GM13977 (cell line): Measurements from ENCODE around the gene KRT27.
"Not testable (repeated sequence)": the region's sequence is repeated elsewhere in the genome, so short reads cannot be mapped to it uniquely, and the experiment has no call there.

Experiments used
- DNase-seq: peaks from one replicate; pipeline ENCODE4 v3.0.0; 2012; ENCODE audit warnings: low spot score
- in situ Hi-C: fragments of 300-500 bp; cut with MboI; formaldehyde crosslinking; loops from one replicate; pipeline ENCODE4 v1.12.0; 2022; ENCODE audit warnings: low sequenced_read_pairs, low pct_unique_long_range_greater_than_20kb, mixed read lengths, inconsistent platforms; ENCODE audit not compliant: unreplicated experiment
- TF ChIP-seq, protein P1 (sequence below): IDR thresholded peaks from 2 replicates; pipeline ENCODE4 v1.5.1; 2012; ENCODE audit warnings: mild to moderate bottlenecking, control low read depth; ENCODE audit not compliant: insufficient read depth; ENCODE audit errors: extremely low read depth, missing control alignments

The KRT27 gene

DNA sequence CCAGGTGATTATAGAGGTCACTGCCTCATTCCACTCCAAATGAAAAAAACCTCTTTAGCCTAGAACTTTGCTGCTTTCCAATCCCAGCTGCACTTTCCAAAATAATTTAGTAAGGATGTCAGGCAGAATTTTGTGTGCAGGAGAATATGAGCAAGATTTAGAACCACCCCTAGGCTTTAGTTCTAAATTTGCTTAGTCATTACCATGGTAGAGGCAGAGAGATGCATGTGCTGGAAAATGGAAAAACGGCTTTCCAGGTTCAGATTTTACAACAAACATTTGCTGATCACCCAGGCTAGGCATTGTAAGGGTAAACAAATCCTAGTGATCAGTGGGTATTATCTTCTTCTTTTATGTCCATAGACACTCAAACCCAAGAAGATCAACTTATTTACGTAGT lies 16.7 kb downstream of the KRT27 start:
- in situ Hi-C loops, result no loop called here
- no peak for DNase-seq
- TF ChIP-seq, protein P1, sequence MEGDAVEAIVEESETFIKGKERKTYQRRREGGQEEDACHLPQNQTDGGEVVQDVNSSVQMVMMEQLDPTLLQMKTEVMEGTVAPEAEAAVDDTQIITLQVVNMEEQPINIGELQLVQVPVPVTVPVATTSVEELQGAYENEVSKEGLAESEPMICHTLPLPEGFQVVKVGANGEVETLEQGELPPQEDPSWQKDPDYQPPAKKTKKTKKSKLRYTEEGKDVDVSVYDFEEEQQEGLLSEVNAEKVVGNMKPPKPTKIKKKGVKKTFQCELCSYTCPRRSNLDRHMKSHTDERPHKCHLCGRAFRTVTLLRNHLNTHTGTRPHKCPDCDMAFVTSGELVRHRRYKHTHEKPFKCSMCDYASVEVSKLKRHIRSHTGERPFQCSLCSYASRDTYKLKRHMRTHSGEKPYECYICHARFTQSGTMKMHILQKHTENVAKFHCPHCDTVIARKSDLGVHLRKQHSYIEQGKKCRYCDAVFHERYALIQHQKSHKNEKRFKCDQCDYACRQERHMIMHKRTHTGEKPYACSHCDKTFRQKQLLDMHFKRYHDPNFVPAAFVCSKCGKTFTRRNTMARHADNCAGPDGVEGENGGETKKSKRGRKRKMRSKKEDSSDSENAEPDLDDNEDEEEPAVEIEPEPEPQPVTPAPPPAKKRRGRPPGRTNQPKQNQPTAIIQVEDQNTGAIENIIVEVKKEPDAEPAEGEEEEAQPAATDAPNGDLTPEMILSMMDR, result no peak

DNA sequence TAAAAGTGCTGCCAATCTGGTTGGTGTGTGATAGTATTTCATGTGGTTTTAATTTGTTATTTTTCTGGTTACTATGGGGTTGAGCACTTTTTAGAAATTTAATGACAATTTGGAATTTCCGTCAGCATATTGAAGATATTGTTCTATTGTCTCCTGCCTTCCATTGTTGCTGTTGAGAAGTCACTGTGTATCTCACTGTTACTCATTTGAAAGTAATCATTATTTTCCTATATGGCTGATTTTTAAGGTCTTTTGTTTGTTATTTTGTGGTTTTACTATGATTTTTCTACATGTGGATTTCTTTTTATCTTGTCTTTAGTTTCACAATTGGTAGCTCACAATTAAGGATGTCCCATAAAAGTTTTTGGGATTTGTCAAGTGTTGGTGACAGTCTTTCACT lies 18.6 kb downstream of the KRT27 start:
- TF ChIP-seq, protein P1, result no peak
- in situ Hi-C loops, result no loop called here
- no peak for DNase-seq

DNA sequence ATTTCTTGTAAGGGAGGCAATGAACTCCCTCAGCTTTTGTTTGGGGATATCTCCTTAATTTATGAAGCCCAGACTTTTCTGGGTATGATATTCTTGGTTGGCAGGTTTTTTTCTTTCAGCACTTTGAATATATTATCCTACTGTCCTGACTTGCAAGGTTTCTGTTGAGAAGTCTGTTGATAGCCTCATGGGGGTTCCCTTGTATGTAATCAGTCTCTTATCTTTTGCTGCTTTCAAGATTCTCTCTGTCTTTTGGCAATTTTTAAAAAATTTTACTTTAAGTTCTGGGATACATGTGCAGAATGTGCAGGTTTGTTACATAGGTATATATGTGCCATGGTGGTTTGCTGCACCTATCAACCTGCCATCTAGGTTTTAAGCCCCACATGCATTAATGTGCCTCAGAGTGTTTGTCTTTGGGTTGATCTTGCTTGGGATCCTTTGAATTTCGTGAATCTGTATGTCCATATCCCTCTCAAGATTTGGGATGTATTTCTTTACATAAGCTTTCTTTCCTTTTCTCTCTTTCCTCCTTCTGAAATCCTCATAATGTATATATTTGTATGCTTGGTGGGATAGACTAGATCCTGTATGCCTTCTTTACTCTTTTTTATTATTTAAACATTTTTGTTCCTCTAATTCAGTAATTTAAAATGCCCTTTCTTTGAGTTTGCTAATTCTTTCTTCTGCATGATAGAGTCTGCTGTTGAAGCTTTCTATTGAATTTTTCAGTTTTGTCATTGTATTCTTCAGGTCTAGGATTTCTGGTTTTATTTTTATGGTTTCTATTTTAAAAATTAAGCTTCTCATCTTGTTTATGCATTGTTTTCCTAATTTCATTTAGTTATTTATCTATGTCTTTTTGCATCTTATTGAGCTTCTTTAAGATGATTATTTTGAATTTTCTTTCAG lies 22.0 kb downstream of the KRT27 start:
- in situ Hi-C loops, result no loop called here
- TF ChIP-seq, protein P1, result no peak
- no peak for DNase-seq

DNA sequence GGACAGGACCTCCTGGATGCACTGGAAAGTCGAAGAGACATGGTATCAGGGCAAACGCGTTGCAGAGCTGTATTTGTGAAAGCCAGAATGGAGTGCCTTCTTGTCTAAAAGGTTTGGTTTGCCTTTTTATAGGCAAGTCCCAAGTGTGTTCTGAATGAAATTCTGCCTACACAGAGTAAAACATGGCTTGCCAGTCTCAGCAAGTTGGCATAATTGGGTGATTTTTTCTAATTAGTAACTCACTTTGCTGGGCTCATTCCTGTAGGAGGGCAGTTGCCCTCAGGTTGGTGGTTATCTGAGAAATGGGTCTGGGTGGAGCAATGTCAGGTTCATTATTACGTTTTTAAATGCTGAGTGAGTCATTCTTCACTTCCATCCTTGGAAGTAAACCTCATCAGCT lies 27.1 kb downstream of the KRT27 start, which contains the start of gene KRT25:
Gene KRT25 (minus strand): TSS at position 101 of the 400 bp plus-strand sequence. CDS start 60 bp downstream, at position 41.
- DNase-seq, result no peak
- in situ Hi-C loops, result no loop called here
- TF ChIP-seq, protein P1, result no peak

DNA sequence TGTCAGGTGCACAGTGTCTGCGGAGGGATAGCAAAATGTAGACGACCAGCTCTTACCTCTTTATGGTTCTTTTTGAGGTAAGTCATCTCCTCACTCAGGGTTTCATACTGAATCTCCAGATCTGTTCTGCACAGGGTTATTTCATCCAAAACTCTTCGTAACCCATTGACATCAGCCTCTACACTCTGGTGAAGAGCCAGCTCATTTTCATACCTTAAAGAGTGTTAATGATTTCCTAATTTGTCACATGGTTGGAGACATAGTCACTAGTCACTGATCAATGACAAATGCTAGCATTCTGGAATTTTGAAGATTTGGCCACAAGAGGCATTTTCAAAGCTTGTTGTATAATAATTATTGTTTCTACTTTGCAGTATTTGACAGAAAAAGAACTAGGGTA lies 28.5 kb downstream of the KRT27 start:
- DNase-seq, result no peak
- TF ChIP-seq, protein P1, result no peak
- in situ Hi-C loops, result no loop called here

DNA sequence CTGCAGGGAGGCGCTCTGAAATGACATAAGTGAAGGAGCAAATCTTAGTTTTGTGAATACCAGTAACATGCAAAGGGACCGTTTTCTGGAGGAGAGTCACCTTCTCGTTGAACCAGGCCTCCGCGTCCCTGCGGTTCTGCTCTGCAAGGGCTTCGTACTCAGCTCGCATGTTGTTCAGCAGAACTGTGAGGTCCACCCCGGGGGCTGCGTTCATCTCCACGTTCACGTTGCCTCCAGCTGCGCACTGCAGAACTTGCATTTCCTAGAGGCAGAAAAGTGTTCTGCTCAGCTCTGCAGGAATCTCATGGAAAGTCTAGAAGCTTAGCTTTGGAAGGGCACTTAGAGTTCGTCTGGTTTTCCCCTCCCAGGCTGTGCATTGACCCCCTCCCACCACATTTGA lies 31.3 kb downstream of the KRT27 start:
- in situ Hi-C loops, result no loop called here
- no peak for DNase-seq
- TF ChIP-seq, protein P1, result no peak

DNA sequence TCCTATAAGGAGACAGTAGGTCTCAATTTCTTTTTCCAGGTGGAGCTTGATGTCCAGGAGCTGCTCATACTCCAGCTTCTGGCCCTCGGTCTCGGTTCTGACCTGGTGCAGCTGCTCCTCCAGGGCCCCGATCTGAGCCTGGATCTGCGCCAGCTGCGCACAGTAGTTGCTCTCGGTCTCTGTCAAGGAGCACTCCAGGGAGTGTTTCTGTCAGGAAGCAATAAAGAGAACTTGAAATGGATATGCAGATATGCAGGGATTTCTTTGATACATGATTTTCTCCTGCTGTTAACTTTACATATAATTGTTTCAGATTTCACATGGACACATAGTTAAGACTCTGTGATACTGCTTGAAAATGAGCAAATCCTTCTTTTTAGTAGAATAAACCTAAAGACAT lies 32.0 kb downstream of the KRT27 start:
- TF ChIP-seq, protein P1, result no peak
- in situ Hi-C loops, result no loop called here
- DNase-seq, result no peak

DNA sequence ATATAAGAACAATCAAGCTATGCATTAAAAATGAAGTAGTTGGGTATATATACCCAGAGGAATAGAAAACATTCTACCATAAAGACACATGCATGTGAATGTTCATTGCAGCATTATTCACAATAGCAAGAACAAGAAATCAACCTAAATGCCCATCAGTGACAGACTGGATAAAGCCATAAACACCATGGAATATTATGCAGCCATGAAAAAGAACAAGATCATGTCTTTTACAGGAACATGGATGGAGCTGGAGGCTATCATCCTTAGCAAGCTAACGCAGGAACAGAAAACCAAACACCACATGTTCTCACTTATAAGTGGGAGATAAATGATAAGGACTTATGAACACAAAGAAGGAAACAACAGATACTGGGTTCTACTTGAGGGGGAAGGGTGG lies 33.7 kb downstream of the KRT27 start:
- DNase-seq, in situ Hi-C loops: not testable (repeated sequence)
